AG04449 (cell line): Measurements from ENCODE around the gene PGC.

Experiments
- CTCF ChIA-PET: fragments of 350-600 bp; formaldehyde crosslinking; extraction: SDS; loops from one replicate; lab custom pipeline; 2021; ENCODE audit warnings: antibody characterized with exemption; lab: Yijun Ruan, JAX
- POLR2A ChIA-PET: fragments of 400-600, 350-600 bp; formaldehyde crosslinking; extraction: SDS; loops from one replicate; lab custom pipeline; 2020; ENCODE audit warnings: antibody characterized with exemption, inconsistent platforms; lab: Yijun Ruan, JAX
- DNase-seq: peaks from one replicate; pipeline ENCODE4 v3.0.0-alpha.2; 2010; ENCODE audit warnings: low read depth, low spot score
- H3K4me3 ChIP-seq: 2 replicates; pipeline ENCODE4 v1.5.1; 2011; ENCODE audit warnings: low read depth, mild to moderate bottlenecking, control low read depth, low read length
- CTCF ChIP-seq: IDR thresholded peaks from one replicate; pipeline ENCODE4 v1.5.1; 2011; ENCODE audit warnings: mild to moderate bottlenecking, moderate library complexity, low read length, control low read depth, inconsistent platforms; ENCODE audit not compliant: insufficient read depth; ENCODE audit errors: missing control alignments

Gene PGC

GRCh38 chr6:41726876-41727275 lies 20.3 kb downstream of the PGC start:
- POLR2A ChIA-PET = no interaction called here
- TF ChIP-seq CTCF = no peak
- H3K4me3 ChIP-seq = no peak overlapping the region
- DNase-seq = no peak
- CTCF ChIA-PET = no interaction called here

- ChIA-PET CTCF (interaction anchor here (1.0 to 3.4 kb wide), 3 partner anchors 10 to 20 kb away, joined by 3 to 35 read pairs (median 5); partner anchors contain the start of gene TFEB), POLR2A (no interaction called here)
- H3K4me3 ChIP-seq = no peak overlapping the region
- no peak for DNase-seq
- TF ChIP-seq CTCF = no peak
Measured at GRCh38 chr6:41724586-41725501, 22.4 kb downstream of the PGC start.

GRCh38 chr6:41724228-41724580 lies 23.0 kb downstream of the PGC start:
- TF ChIP-seq CTCF = no peak
- no peak overlapping the region for H3K4me3 ChIP-seq
- ChIA-PET POLR2A (no interaction called here), CTCF (interaction anchor here (1.0 to 3.4 kb wide), 5 partner anchors 11 to 41 kb away, joined by 3 to 35 read pairs (median 5); partner anchors contain the start of gene TFEB)
- no peak for DNase-seq

- peak; percentile 7 for TF ChIP-seq CTCF
- ChIA-PET POLR2A (interaction anchor here (1.0 to 1.9 kb wide), 2 partner anchors 10 kb away, joined by 3 to 9 read pairs; no protein-coding TSS in a partner anchor), CTCF (interaction anchor here (1.0 to 5.4 kb wide), 6 partner anchors 11 to 40 kb away, joined by 3 to 35 read pairs (median 8); partner anchors contain the start of gene TFEB)
- peak overlapping the region; percentile 44 for H3K4me3 ChIP-seq
- DNase-seq = peak; percentile 63
Measured at GRCh38 chr6:41723530-41724227, 23.5 kb downstream of the PGC start.

GRCh38 chr6:41722969-41723529 lies 24.1 kb downstream of the PGC start:
- peak overlapping the region; percentile 44 for H3K4me3 ChIP-seq
- no peak for DNase-seq
- ChIA-PET POLR2A (interaction anchor here (1.0 to 1.9 kb wide), 2 partner anchors 10 to 11 kb away, joined by 3 to 9 read pairs; no protein-coding TSS in a partner anchor), CTCF (interaction anchor here (1.0 to 5.4 kb wide), 8 partner anchors 10 to 355 kb away, joined by 3 to 35 read pairs (median 4); partner anchors contain the start of gene TFEB)
- TF ChIP-seq CTCF = no peak
